Measurements from ENCODE around the gene NEMP2. TPM values are rescaled to one million over a fixed set of nuclear protein-coding genes. Genes with fewer than 3 reads are reported as not detected.

Gene NEMP2
- total and polyA plus RNA-seq, 2 of the 4 experiments (the other 2 are of a cell fraction) = 1.1 to 1.3 TPM

DNA sequence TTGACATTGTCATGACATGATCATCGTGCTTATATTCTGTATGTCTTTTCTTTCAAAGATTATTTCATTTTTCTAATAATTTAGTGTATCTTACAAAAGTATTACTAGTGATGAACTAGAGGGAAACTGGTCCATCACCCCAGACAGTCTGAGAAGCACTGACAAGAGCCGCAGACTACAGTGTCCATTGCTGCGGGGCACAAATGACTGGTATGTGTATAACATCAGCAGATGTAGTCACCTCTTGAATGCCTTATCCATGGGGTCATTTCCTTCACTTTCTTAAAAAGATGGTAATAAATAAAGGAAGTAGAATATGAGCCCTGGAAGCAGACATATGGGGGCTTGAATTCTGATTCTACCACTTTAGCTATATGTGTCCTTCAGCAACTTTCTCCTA, 29.6 kb downstream of the NEMP2 start:
- intact Hi-C loops (cut with micrococcal nuclease) = no loop called here

More for the DNA sequence above, 29.6 kb downstream of the NEMP2 start:
- no peak overlapping the region for H4K8ac ChIP-seq (ENCODE audit: low read depth in 2 of 2, low read length in 2 of 2)
- WGBS, 2 experiments (ENCODE audit: extremely low coverage in 2 of 2, insufficient read length in 1 of 2) = no CpG with 5 or more reads among the region's 3 CpGs
- no peak overlapping the region for H2BK120ac ChIP-seq (ENCODE audit: low read depth, low read length)
- CTCF ChIA-PET = no interaction called here
- no peak overlapping the region for H3K56ac ChIP-seq (ENCODE audit: extremely low read depth, insufficient read depth, low read length)
- no peak overlapping the region for H3K9ac ChIP-seq (ENCODE audit: low read depth, low read length)
- H3K4ac ChIP-seq (ENCODE audit: low read depth, low read length) = no peak overlapping the region
- dilution Hi-C loops (cut with HindIII; ENCODE audit: low sequenced_read_pairs, unreplicated experiment) (no loop called here), in situ Hi-C loops (cut with MboI; ENCODE audit: low sequenced_read_pairs) (loop anchor here (5.0 to 10.0 kb wide), 2 partner anchors 90 to 413 kb away; no protein-coding TSS in a partner anchor)
- no peak overlapping the region for H3K18ac ChIP-seq (ENCODE audit: low read depth, low read length)
- no peak overlapping the region for H3K4me2 ChIP-seq (ENCODE audit: low read depth, low read length)
- H3K27ac ChIP-seq (ENCODE audit: insufficient read depth, low read length) = no peak overlapping the region
- no peaks in the 10 kb centered on the region for H3K9me3 ChIP-seq (ENCODE audit: control insufficient read depth, insufficient read depth, low read length)
- no peak overlapping the region for H2AFZ ChIP-seq (replicated peaks; ENCODE audit: low read length, poor library complexity)
- DNase-seq = no peak
- H3K79me1 ChIP-seq (ENCODE audit: low read depth in 1 of 2, low read length in 2 of 2) = 0 out of 4 replicates have a peak, but pooled peaks cover 0 to 2% of the 10 kb centered on the region in 2 experiments
- no peak overlapping the region for H2BK20ac ChIP-seq (ENCODE audit: low read depth, low read length)
- H3K4me1 ChIP-seq (ENCODE audit: control insufficient read depth, insufficient read depth, low read length) = peaks cover 20% of the 10 kb centered on the region
- H3K27me3 ChIP-seq (ENCODE audit: control insufficient read depth, insufficient read depth, low read length) = no peaks in the 10 kb centered on the region
- TF ChIP-seq MXI1 (IDR thresholded peaks at IDR 0.05; ENCODE audit: borderline replicate concordance, low read depth, low read length) = no peak
- TF ChIP-seq MAZ (IDR thresholded peaks at IDR 0.05; ENCODE audit: borderline replicate concordance, low read depth, low read length) = no peak
- no peak for TF ChIP-seq POLR2A (IDR thresholded peaks at IDR 0.05; ENCODE audit: low read depth, low read length)
- TF ChIP-seq CEBPB (IDR thresholded peaks at IDR 0.05; ENCODE audit: low read depth, low read length) = no peak
- TF ChIP-seq, protein P1, sequence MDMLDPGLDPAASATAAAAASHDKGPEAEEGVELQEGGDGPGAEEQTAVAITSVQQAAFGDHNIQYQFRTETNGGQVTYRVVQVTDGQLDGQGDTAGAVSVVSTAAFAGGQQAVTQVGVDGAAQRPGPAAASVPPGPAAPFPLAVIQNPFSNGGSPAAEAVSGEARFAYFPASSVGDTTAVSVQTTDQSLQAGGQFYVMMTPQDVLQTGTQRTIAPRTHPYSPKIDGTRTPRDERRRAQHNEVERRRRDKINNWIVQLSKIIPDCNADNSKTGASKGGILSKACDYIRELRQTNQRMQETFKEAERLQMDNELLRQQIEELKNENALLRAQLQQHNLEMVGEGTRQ (IDR thresholded peaks at IDR 0.05; ENCODE audit: low read depth, low read length) = no peak
- TF ChIP-seq MAFK (IDR thresholded peaks at IDR 0.05; ENCODE audit: low read depth, low read length) = no peak
- no peak for TF ChIP-seq BHLHE40 (IDR thresholded peaks at IDR 0.05; ENCODE audit: low read depth, low read length)
- TF ChIP-seq SMC3 (IDR thresholded peaks at IDR 0.05; ENCODE audit: low read depth, low read length) = no peak
- TF ChIP-seq RCOR1 (IDR thresholded peaks at IDR 0.05; ENCODE audit: insufficient replicate concordance, low read length) = no peak
- TF ChIP-seq CHD1 (IDR thresholded peaks at IDR 0.05; ENCODE audit: low read depth, low read length) = no peak
- TF ChIP-seq, protein P2, sequence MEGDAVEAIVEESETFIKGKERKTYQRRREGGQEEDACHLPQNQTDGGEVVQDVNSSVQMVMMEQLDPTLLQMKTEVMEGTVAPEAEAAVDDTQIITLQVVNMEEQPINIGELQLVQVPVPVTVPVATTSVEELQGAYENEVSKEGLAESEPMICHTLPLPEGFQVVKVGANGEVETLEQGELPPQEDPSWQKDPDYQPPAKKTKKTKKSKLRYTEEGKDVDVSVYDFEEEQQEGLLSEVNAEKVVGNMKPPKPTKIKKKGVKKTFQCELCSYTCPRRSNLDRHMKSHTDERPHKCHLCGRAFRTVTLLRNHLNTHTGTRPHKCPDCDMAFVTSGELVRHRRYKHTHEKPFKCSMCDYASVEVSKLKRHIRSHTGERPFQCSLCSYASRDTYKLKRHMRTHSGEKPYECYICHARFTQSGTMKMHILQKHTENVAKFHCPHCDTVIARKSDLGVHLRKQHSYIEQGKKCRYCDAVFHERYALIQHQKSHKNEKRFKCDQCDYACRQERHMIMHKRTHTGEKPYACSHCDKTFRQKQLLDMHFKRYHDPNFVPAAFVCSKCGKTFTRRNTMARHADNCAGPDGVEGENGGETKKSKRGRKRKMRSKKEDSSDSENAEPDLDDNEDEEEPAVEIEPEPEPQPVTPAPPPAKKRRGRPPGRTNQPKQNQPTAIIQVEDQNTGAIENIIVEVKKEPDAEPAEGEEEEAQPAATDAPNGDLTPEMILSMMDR (conservative IDR thresholded peaks at IDR 0.05; ENCODE audit: low read depth, low read length) = no peak
- TF ChIP-seq FOS (IDR thresholded peaks at IDR 0.05; ENCODE audit: low read depth, low read length) = no peak
- TF ChIP-seq NFE2L2 (IDR thresholded peaks at IDR 0.05; ENCODE audit: low read depth, low read length) = no peak
- no peak for TF ChIP-seq RFX5 (IDR thresholded peaks at IDR 0.05; ENCODE audit: low read depth, low read length)
- no peak for TF ChIP-seq RAD21 (IDR thresholded peaks at IDR 0.05; ENCODE audit: low read length)
- TF ChIP-seq, protein P3, sequence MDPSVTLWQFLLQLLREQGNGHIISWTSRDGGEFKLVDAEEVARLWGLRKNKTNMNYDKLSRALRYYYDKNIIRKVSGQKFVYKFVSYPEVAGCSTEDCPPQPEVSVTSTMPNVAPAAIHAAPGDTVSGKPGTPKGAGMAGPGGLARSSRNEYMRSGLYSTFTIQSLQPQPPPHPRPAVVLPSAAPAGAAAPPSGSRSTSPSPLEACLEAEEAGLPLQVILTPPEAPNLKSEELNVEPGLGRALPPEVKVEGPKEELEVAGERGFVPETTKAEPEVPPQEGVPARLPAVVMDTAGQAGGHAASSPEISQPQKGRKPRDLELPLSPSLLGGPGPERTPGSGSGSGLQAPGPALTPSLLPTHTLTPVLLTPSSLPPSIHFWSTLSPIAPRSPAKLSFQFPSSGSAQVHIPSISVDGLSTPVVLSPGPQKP (IDR thresholded peaks at IDR 0.05; ENCODE audit: borderline replicate concordance, low read depth, low read length) = no peak
- H3K9me1 ChIP-seq (ENCODE audit: insufficient read depth, low read length) = peaks cover 9% of the 10 kb centered on the region
- H2BK5ac ChIP-seq (ENCODE audit: low read depth, low read length, poor library complexity, severe bottlenecking) = no peak overlapping the region
- H3K23ac ChIP-seq (ENCODE audit: low read depth, low read length) = no peak overlapping the region
- no peak overlapping the region for H2AK9ac ChIP-seq (replicated peaks; ENCODE audit: low read depth, low read length, poor library complexity)
- H2AK5ac ChIP-seq (ENCODE audit: low read depth, low read length) = no peak overlapping the region
- H4K5ac ChIP-seq (ENCODE audit: low read depth, low read length) = no peak overlapping the region
- no TSS peak for BruUV-seq (replicated peaks)
- POLR2A ChIA-PET (ENCODE audit: unreplicated experiment) = no interaction called here
- H4K91ac ChIP-seq (ENCODE audit: insufficient read depth, low read depth, low read length) = no peak overlapping the region
- H3K14ac ChIP-seq (replicated peaks; ENCODE audit: low read depth, low read length) = no peak overlapping the region
- H3K36me3 ChIP-seq (ENCODE audit: control insufficient read depth, insufficient read depth, low read length) = peaks cover 2% of the 10 kb centered on the region; the same call in 1 of the 2 replicates
- H4K20me1 ChIP-seq (ENCODE audit: insufficient read depth, low read length) = no peaks in the 10 kb centered on the region
- no peak overlapping the region for H3K4me3 ChIP-seq (ENCODE audit: insufficient read depth, low read depth, low read length)
- no peak overlapping the region for H2BK15ac ChIP-seq (ENCODE audit: low read depth, low read length)
- ATAC-seq (ENCODE audit: low read depth) = no peak
